Measurements from ENCODE around the gene FGF10. TPM values are rescaled to one million over a fixed set of nuclear protein-coding genes. Genes with fewer than 3 reads are reported as not detected.

FGF10 gene
- total RNA-seq, 1 experiment from 2014 or later, result not detected

GRCh38 chr5:44345871-44346270, 43.3 kb downstream of the FGF10 start:
- no peak overlapping the region for H2AFZ ChIP-seq (ENCODE audit: low read length)
- no peaks in the 10 kb centered on the region for H3K27me3 ChIP-seq (ENCODE audit: low read length)
- H3K9me3 ChIP-seq (ENCODE audit: low read length), result no peaks in the 10 kb centered on the region
- H3K79me2 ChIP-seq (ENCODE audit: low read length), result no peaks in the 10 kb centered on the region
- H3K4me3 ChIP-seq (ENCODE audit: low read length), result no peak overlapping the region
- no peaks in the 10 kb centered on the region for H3K36me3 ChIP-seq (ENCODE audit: insufficient read depth, low read length)
- no peaks in the 10 kb centered on the region for H3K9me2 ChIP-seq (replicated peaks; ENCODE audit: insufficient read depth, low read length)
- no peaks in the 10 kb centered on the region for H3K4me1 ChIP-seq (ENCODE audit: low read length)
- no peak overlapping the region for H3K9ac ChIP-seq (ENCODE audit: low read length)
- H3K4me2 ChIP-seq (ENCODE audit: low read depth, low read length, poor library complexity, severe bottlenecking), result no peak overlapping the region
- H4K20me1 ChIP-seq (ENCODE audit: insufficient read depth, low read depth, low read length), result no peaks in the 10 kb centered on the region
- no peak overlapping the region for H3K27ac ChIP-seq (ENCODE audit: low read length)
- no peak for DNase-seq

- Histone ChIP-seq H4K20me1 (ENCODE audit: insufficient read depth, low read depth, low read length) (no peaks in the 10 kb centered on the region), H2AFZ (ENCODE audit: low read length) (no peak overlapping the region), H3K4me2 (ENCODE audit: low read depth, low read length, poor library complexity, severe bottlenecking) (no peak overlapping the region), H3K9ac (ENCODE audit: low read length) (no peak overlapping the region), H3K9me3 (ENCODE audit: low read length) (no peaks in the 10 kb centered on the region), H3K79me2 (ENCODE audit: low read length) (no peaks in the 10 kb centered on the region), H3K4me1 (ENCODE audit: low read length) (peaks cover 4% of the 10 kb centered on the region; the same call in 1 of the 2 replicates), H3K27me3 (ENCODE audit: low read length) (no peaks in the 10 kb centered on the region), H3K4me3 (ENCODE audit: low read length) (no peak overlapping the region), H3K36me3 (ENCODE audit: insufficient read depth, low read length) (no peaks in the 10 kb centered on the region), H3K9me2 (replicated peaks; ENCODE audit: insufficient read depth, low read length) (no peaks in the 10 kb centered on the region), H3K27ac (ENCODE audit: low read length) (no peak overlapping the region)
- peak; percentile 50 for DNase-seq
These were observed 52.5 kb downstream of the FGF10 start for GRCh38 chr5:44336708-44337107.

- no peak overlapping the region for H3K9ac ChIP-seq (ENCODE audit: low read length)
- no peak overlapping the region for H2AFZ ChIP-seq (ENCODE audit: low read length)
- no peaks in the 10 kb centered on the region for H3K9me2 ChIP-seq (replicated peaks; ENCODE audit: insufficient read depth, low read length)
- H3K9me3 ChIP-seq (ENCODE audit: low read length), result no peaks in the 10 kb centered on the region
- H3K27ac ChIP-seq (ENCODE audit: low read length), result no peak overlapping the region
- no peak for DNase-seq
- peaks cover 4% of the 10 kb centered on the region; the same call in 1 of the 2 replicates for H3K4me1 ChIP-seq (ENCODE audit: low read length)
- H3K4me2 ChIP-seq (ENCODE audit: low read depth, low read length, poor library complexity, severe bottlenecking), result no peak overlapping the region
- no peak overlapping the region for H3K4me3 ChIP-seq (ENCODE audit: low read length)
- no peaks in the 10 kb centered on the region for H3K79me2 ChIP-seq (ENCODE audit: low read length)
- no peaks in the 10 kb centered on the region for H4K20me1 ChIP-seq (ENCODE audit: insufficient read depth, low read depth, low read length)
- no peaks in the 10 kb centered on the region for H3K27me3 ChIP-seq (ENCODE audit: low read length)
- H3K36me3 ChIP-seq (ENCODE audit: insufficient read depth, low read length), result no peaks in the 10 kb centered on the region
These were observed 54.6 kb downstream of the FGF10 start for GRCh38 chr5:44334622-44335021.

DNA sequence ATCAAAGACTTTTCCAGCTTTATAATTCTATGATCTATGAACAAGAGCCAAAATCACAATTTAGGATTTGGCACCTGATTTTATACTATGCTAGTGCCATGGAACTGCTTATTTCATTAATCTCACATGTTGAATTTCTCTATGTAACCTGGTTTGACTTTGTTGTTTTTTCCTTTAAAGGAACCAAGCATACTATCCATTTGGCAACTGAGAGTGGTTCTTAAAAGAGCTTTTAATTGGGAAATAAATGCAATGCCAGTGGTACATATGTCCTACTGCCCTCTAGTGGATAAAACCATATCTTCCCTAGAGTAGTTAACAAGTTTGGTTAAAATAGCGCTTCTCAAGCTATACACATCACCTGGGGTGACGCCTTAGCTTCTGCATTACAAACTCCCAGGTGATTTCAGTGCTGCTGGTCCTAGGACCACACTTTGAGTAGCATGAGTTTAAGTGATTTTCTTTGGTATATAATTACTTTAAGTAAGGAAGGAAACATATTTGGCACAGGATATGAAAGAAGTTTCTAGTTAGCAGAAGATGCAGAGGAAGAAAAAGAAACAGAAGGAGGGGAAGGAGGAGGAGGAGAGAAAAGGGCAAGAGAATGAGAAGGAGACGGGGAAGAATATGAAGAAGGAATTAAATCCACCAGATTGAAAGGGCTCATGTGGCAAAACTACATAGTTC, 56.8 kb downstream of the FGF10 start:
- Histone ChIP-seq H3K9me2 (replicated peaks; ENCODE audit: insufficient read depth, low read length) (no peaks in the 10 kb centered on the region), H3K79me2 (ENCODE audit: low read length) (no peaks in the 10 kb centered on the region), H3K27ac (ENCODE audit: low read length) (no peak overlapping the region), H3K9me3 (ENCODE audit: low read length) (no peaks in the 10 kb centered on the region), H3K27me3 (ENCODE audit: low read length) (no peaks in the 10 kb centered on the region), H3K36me3 (ENCODE audit: insufficient read depth, low read length) (no peaks in the 10 kb centered on the region), H3K4me2 (ENCODE audit: low read depth, low read length, poor library complexity, severe bottlenecking) (no peak overlapping the region), H4K20me1 (ENCODE audit: insufficient read depth, low read depth, low read length) (no peaks in the 10 kb centered on the region), H3K9ac (ENCODE audit: low read length) (no peak overlapping the region), H3K4me3 (ENCODE audit: low read length) (no peak overlapping the region), H3K4me1 (ENCODE audit: low read length) (peaks cover 4% of the 10 kb centered on the region; the same call in 1 of the 2 replicates), H2AFZ (ENCODE audit: low read length) (no peak overlapping the region)
- peak; percentile 80 for DNase-seq

DNA sequence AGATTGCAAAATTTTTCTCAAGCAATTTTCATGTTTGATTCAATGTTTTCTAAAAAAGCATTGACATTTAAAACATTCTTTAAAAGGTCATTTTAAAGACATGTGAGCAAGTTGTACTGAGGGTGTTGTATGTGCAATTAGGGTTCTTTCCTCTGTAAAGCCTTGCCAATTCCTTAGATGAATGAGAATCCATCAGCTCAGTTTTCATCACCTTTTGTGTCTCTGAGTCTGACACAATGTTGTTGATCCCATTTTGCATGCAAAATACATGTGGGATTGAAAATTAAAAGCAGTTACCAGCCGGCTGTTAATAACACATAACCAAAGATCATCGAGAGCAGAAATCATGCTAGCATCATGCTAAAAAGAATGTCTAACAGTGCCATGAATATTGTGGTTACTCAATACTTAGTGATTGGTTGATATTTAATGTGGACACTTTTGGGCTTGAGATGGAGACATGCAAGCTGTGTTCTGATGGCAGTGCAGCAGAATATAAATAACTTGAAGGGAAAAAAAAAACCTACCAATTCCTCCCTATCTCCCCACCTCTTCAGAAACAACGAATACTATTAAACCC, 57.7 kb downstream of the FGF10 start:
- no peak overlapping the region for H3K9ac ChIP-seq (ENCODE audit: low read length)
- H3K79me2 ChIP-seq (ENCODE audit: low read length), result no peaks in the 10 kb centered on the region
- no peak overlapping the region for H2AFZ ChIP-seq (ENCODE audit: low read length)
- no peak overlapping the region for H3K4me3 ChIP-seq (ENCODE audit: low read length)
- DNase-seq, result no peak
- no peaks in the 10 kb centered on the region for H3K9me2 ChIP-seq (replicated peaks; ENCODE audit: insufficient read depth, low read length)
- no peak overlapping the region for H3K4me2 ChIP-seq (ENCODE audit: low read depth, low read length, poor library complexity, severe bottlenecking)
- no peaks in the 10 kb centered on the region; the same call in 1 of the 2 replicates for H3K4me1 ChIP-seq (ENCODE audit: low read length)
- no peak overlapping the region for H3K27ac ChIP-seq (ENCODE audit: low read length)
- H3K27me3 ChIP-seq (ENCODE audit: low read length), result no peaks in the 10 kb centered on the region
- H4K20me1 ChIP-seq (ENCODE audit: insufficient read depth, low read depth, low read length), result no peaks in the 10 kb centered on the region
- H3K36me3 ChIP-seq (ENCODE audit: insufficient read depth, low read length), result no peaks in the 10 kb centered on the region
- no peaks in the 10 kb centered on the region for H3K9me3 ChIP-seq (ENCODE audit: low read length)

DNA sequence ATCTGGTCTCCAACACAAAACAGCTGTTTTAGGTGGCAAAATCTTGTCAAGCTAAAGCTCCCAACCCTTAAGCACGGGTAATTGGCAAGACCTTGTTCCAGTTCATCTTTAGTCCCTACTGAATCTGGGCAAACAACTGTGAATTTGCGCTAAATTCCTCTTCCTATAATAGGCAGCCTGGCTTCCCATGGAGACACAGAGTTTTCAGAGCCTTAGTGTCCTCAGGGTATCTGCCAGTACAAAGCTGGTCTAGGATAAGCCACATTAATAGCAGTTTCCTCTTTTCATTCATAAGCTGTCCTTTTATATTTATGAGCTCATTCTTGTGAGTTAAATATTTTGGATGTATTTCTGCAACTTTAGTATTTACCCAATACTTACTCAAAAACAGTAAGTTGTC, 59.5 kb downstream of the FGF10 start:
- Histone ChIP-seq H3K79me2 (ENCODE audit: low read length) (no peaks in the 10 kb centered on the region), H3K9me2 (replicated peaks; ENCODE audit: insufficient read depth, low read length) (no peaks in the 10 kb centered on the region), H3K9me3 (ENCODE audit: low read length) (no peaks in the 10 kb centered on the region), H3K36me3 (ENCODE audit: insufficient read depth, low read length) (no peaks in the 10 kb centered on the region), H2AFZ (ENCODE audit: low read length) (no peak overlapping the region), H3K27me3 (ENCODE audit: low read length) (no peaks in the 10 kb centered on the region), H3K27ac (ENCODE audit: low read length) (no peak overlapping the region), H4K20me1 (ENCODE audit: insufficient read depth, low read depth, low read length) (no peaks in the 10 kb centered on the region), H3K4me3 (ENCODE audit: low read length) (no peak overlapping the region), H3K9ac (ENCODE audit: low read length) (no peak overlapping the region), H3K4me1 (ENCODE audit: low read length) (no peaks in the 10 kb centered on the region), H3K4me2 (ENCODE audit: low read depth, low read length, poor library complexity, severe bottlenecking) (no peak overlapping the region)
- no peak for DNase-seq

DNA sequence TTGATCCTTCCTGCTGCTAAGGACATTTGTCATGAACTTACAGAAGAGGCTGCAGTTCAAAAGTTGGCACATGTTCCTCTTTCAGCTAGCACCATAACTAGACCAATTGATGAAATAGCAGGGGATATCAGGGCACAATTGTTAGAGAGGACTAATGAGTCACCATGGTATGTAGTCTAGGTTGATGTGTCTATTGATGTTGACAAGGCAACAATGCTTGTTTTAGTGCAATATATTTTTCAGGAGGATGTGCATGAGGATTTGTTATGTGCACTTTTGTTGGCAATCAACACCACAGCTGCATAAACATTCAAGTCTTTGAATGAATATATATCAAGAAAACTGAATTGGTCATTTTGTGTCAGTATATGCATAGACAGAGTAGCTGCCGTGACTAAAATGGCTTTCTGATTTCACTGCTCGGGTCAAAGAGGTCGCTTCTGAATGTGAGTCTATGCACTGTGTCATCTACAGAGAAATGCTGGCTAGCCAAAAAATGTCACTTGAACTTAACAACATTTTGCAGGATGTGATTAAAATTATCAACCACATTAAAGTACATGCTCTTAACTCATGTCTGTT, 68.0 kb downstream of the FGF10 start:
- no peak overlapping the region for H2AFZ ChIP-seq (ENCODE audit: low read length)
- no peaks in the 10 kb centered on the region for H3K9me3 ChIP-seq (ENCODE audit: low read length)
- no peaks in the 10 kb centered on the region for H4K20me1 ChIP-seq (ENCODE audit: insufficient read depth, low read depth, low read length)
- H3K79me2 ChIP-seq (ENCODE audit: low read length), result no peaks in the 10 kb centered on the region
- H3K4me2 ChIP-seq (ENCODE audit: low read depth, low read length, poor library complexity, severe bottlenecking), result no peak overlapping the region
- H3K4me3 ChIP-seq (ENCODE audit: low read length), result no peak overlapping the region
- H3K27ac ChIP-seq (ENCODE audit: low read length), result no peak overlapping the region
- no peaks in the 10 kb centered on the region for H3K4me1 ChIP-seq (ENCODE audit: low read length)
- H3K9me2 ChIP-seq (replicated peaks; ENCODE audit: insufficient read depth, low read length), result no peaks in the 10 kb centered on the region
- no peak overlapping the region for H3K9ac ChIP-seq (ENCODE audit: low read length)
- no peaks in the 10 kb centered on the region for H3K27me3 ChIP-seq (ENCODE audit: low read length)
- DNase-seq, result no peak
- no peaks in the 10 kb centered on the region for H3K36me3 ChIP-seq (ENCODE audit: insufficient read depth, low read length)

DNA sequence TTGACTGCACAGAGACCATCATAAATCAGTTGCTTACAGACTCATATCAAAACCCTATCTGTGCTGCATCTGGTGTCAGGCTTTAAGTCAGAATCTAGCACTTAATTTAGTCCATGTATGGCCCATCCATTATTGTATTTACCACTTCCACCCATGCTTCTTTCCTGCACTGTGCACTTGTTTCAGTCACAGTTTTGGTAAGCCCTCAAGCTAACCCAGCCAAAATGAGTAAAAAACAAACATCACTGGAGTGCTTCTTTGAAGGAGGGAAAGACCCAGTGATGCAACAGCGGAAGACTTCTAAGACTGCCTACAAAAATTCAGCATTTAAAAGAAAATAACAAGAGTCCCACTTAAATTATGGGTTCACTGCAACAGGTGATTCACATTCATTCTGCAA, 69.0 kb downstream of the FGF10 start:
- no peaks in the 10 kb centered on the region for H3K4me1 ChIP-seq (ENCODE audit: low read length)
- no peak overlapping the region for H3K4me2 ChIP-seq (ENCODE audit: low read depth, low read length, poor library complexity, severe bottlenecking)

More for the DNA sequence above, 69.0 kb downstream of the FGF10 start:
- no peak for DNase-seq
- Histone ChIP-seq H3K9ac (ENCODE audit: low read length) (no peak overlapping the region), H3K4me3 (ENCODE audit: low read length) (no peak overlapping the region), H3K79me2 (ENCODE audit: low read length) (no peaks in the 10 kb centered on the region), H3K9me3 (ENCODE audit: low read length) (no peaks in the 10 kb centered on the region), H3K9me2 (replicated peaks; ENCODE audit: insufficient read depth, low read length) (no peaks in the 10 kb centered on the region), H4K20me1 (ENCODE audit: insufficient read depth, low read depth, low read length) (no peaks in the 10 kb centered on the region), H2AFZ (ENCODE audit: low read length) (no peak overlapping the region), H3K27ac (ENCODE audit: low read length) (no peak overlapping the region), H3K27me3 (ENCODE audit: low read length) (no peaks in the 10 kb centered on the region), H3K36me3 (ENCODE audit: insufficient read depth, low read length) (no peaks in the 10 kb centered on the region)

All from Karpas-422 (cell line).